ENCODE data around the gene CYFIP1. TPM values are rescaled to one million over a fixed set of nuclear protein-coding genes. Genes with fewer than 3 reads are reported as not detected.

CYFIP1 gene
- total and polyA plus RNA-seq, 2 of the 8 experiments (the other 6 are each of a cell fraction or from before 2014, with no cell fraction given) = 38.6 to 81.7 TPM

DNA sequence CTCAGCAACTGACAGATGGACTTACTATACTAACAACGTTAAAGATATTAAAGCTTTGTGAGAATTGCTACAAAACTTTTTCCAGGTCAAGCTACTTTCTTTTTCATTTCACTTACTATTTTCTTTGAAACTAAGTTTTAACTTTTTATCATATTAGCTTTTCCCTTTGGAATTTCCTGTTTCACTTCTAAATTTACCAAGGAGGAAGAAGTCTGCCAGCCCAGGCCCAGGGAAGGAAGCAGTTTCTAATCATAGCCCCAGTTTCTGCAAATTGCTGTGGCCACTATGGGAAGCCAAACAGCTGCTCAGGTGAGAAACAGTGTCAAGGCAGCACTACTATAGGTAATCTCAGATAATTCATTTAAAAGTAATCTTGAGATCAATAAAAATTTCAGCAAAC is 18.4 kb downstream of the CYFIP1 start:
- ChIA-PET CTCF (ENCODE audit: partially characterized antibody) (interaction anchor here (2.1 kb wide), 1 partner anchor 74 kb away, joined by 5 read pairs; no protein-coding TSS in a partner anchor), POLR2A (ENCODE audit: partially characterized antibody) (interaction anchor here (1.1 kb wide), 1 partner anchor 57 kb away, joined by 3 read pairs; no protein-coding TSS in a partner anchor)
- Histone ChIP-seq H2BK12ac (ENCODE audit: low read depth, low read length) (no peak overlapping the region), H3K56ac (replicated peaks; ENCODE audit: insufficient read length, low read depth, low read length) (no peak overlapping the region), H2BK5ac (ENCODE audit: low read depth, low read length) (no peak overlapping the region), H3K9ac (replicated peaks in 1 of 4; ENCODE audit: extremely low read depth in 1 of 4, low read depth in 3 of 4, low read length in 3 of 4) (no peak overlapping the region), H3K23ac (ENCODE audit: insufficient read length) (no peak overlapping the region), H3K27ac (ENCODE audit: low read depth, low read length) (no peak overlapping the region), H3K79me1 (ENCODE audit: low read depth, low read length) (peaks cover 31% of the 10 kb centered on the region), H2AFZ (ENCODE audit: low read length) (no peak overlapping the region), H4K5ac (ENCODE audit: insufficient read length, low read depth, low read length) (no peak overlapping the region), H3K4me2 (ENCODE audit: insufficient read depth in 1 of 2, low read depth in 2 of 2, low read length in 2 of 2) (no peak overlapping the region), H2BK15ac (ENCODE audit: low read length) (no peak overlapping the region), H2BK120ac (replicated peaks; ENCODE audit: low read depth, low read length) (no peak overlapping the region), H2AK5ac (ENCODE audit: low read depth, low read length) (no peak overlapping the region), H3K79me2 (ENCODE audit: control insufficient read depth in 1 of 2, insufficient read depth in 2 of 2, low read length in 2 of 2) (peaks cover 0 to 37% of the 10 kb centered on the region in 2 experiments; a peak in 3 of 4 replicates), H3K27me3 (replicated peaks in 1 of 4; ENCODE audit: control insufficient read depth in 3 of 4, extremely low read depth in 1 of 4, insufficient read depth in 3 of 4, low read length in 3 of 4) (peaks cover 0 to under 1% (median 0%) of the 10 kb centered on the region in 4 experiments; a peak in 1 of 7 replicates), H4K91ac (replicated peaks; ENCODE audit: insufficient read length, low read length) (no peak overlapping the region), H3K18ac (ENCODE audit: extremely low read depth, low read length) (no peak overlapping the region), H3K4ac (replicated peaks; ENCODE audit: insufficient read length, low read depth, low read length) (no peak overlapping the region), H3K14ac (ENCODE audit: insufficient read length) (no peak overlapping the region), H3K9me3 (ENCODE audit: insufficient read depth in 2 of 2, low read depth in 1 of 2, low read length in 1 of 2) (no peaks in the 10 kb centered on the region), H3K4me3 (ENCODE audit: extremely low read depth in 1 of 4, insufficient read depth in 2 of 4, low read depth in 3 of 4, low read length in 4 of 4) (no peak overlapping the region), H3K23me2 (ENCODE audit: low read depth, low read length) (no peaks in the 10 kb centered on the region; the same call in 1 of the 2 replicates), H4K20me1 (replicated peaks in 1 of 2; ENCODE audit: control insufficient read depth in 1 of 2, insufficient read depth in 2 of 2, low read length in 2 of 2) (peaks cover 23 to 24% of the 10 kb centered on the region in 2 experiments), H3K36me3 (ENCODE audit: control insufficient read depth in 2 of 4, insufficient read depth in 4 of 4, low read length in 3 of 4) (no peaks in the 10 kb centered on the region), H3K4me1 (replicated peaks in 1 of 4; ENCODE audit: control insufficient read depth in 3 of 4, insufficient read depth in 4 of 4, low read length in 3 of 4) (peaks cover 0 to 5% (median 0%) of the 10 kb centered on the region in 4 experiments; a peak in 1 of 7 replicates), H4K8ac (ENCODE audit: extremely low read depth, insufficient read depth, low read length) (no peak overlapping the region), H2BK20ac (ENCODE audit: low read length) (no peak overlapping the region)
- DNase-seq (ENCODE audit: low read depth in 1 of 2, low spot score in 2 of 2) (no peak), FAIRE-seq (no peak)
- WGBS, 2 experiments (ENCODE audit: extremely low coverage in 1 of 2, insufficient coverage in 1 of 2, insufficient read length in 1 of 2, insufficient replicate concordance in 2 of 2, low coverage in 1 of 2, low lambda C conversion rate in 2 of 2, missing lambda C conversion rate in 1 of 2) = 92% methylated on average over 1 of the region's 1 CpG; no CpG with 5 or more reads in 1 of the 2 experiments
- TF ChIP-seq MAFK (IDR thresholded peaks at IDR 0.05; ENCODE audit: low read depth, low read length) (no peak), POU5F1 (IDR thresholded peaks at IDR 0.05; ENCODE audit: low read depth, low read length) (no peak), CREB1 (IDR thresholded peaks at IDR 0.05) (no peak), FOSL1 (IDR thresholded peaks at IDR 0.05; ENCODE audit: insufficient read depth, low read depth, low read length) (no peak), TBP (IDR thresholded peaks at IDR 0.05; ENCODE audit: low read depth, low read length) (no peak), BCL11A (IDR thresholded peaks at IDR 0.05; ENCODE audit: low read depth in 2 of 2, low read length in 2 of 2) (no peak), TAF7 (optimal IDR thresholded peaks at IDR 0.05; ENCODE audit: borderline replicate concordance, low read depth, low read length) (no peak), EZH2 (IDR thresholded peaks at IDR 0.05; ENCODE audit: low read depth, low read length, severe bottlenecking) (no peak), TCF12 (IDR thresholded peaks at IDR 0.05; ENCODE audit: low read depth, low read length) (no peak), SAP30 (IDR thresholded peaks at IDR 0.05; ENCODE audit: insufficient read depth, insufficient replicate concordance, low read length) (no peak), CTBP2 (IDR thresholded peaks at IDR 0.05; ENCODE audit: borderline replicate concordance, insufficient read depth, insufficient read length, low read length) (no peak)
- TF ChIP-seq, protein P1, sequence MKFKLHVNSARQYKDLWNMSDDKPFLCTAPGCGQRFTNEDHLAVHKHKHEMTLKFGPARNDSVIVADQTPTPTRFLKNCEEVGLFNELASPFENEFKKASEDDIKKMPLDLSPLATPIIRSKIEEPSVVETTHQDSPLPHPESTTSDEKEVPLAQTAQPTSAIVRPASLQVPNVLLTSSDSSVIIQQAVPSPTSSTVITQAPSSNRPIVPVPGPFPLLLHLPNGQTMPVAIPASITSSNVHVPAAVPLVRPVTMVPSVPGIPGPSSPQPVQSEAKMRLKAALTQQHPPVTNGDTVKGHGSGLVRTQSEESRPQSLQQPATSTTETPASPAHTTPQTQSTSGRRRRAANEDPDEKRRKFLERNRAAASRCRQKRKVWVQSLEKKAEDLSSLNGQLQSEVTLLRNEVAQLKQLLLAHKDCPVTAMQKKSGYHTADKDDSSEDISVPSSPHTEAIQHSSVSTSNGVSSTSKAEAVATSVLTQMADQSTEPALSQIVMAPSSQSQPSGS (IDR thresholded peaks at IDR 0.05; ENCODE audit: low read length) = no peak

All from H1 (cell line).